GM18870 (cell line): ENCODE results near the gene TSHZ1.
"Not testable (repeated sequence)": the region's sequence is repeated elsewhere in the genome, so short reads cannot be mapped to it uniquely, and the experiment has no call there.

Experiments
- ATAC-seq: cut with Tn5 transposase; IDR thresholded peaks from one replicate; pipeline ENCODE4 v1.9.1; 2021; ENCODE audit warnings: moderate library complexity; ENCODE audit not compliant: unreplicated experiment

Gene TSHZ1

GRCh38 chr18:75183524-75183923 lies 27.1 kb upstream of the TSHZ1 start:
- ATAC-seq, result no peak

- no peak for ATAC-seq
These were observed 26.6 kb upstream of the TSHZ1 start for GRCh38 chr18:75183973-75184493.

GRCh38 chr18:75185460-75185859 lies 25.1 kb upstream of the TSHZ1 start:
- ATAC-seq, result no peak

- not testable (repeated sequence) for ATAC-seq
These were observed 22.9 kb upstream of the TSHZ1 start for GRCh38 chr18:75187702-75188101.

GRCh38 chr18:75189696-75190095 lies 20.9 kb upstream of the TSHZ1 start:
- ATAC-seq, result no peak

GRCh38 chr18:75192899-75193298 lies 17.7 kb upstream of the TSHZ1 start:
- ATAC-seq, result no peak

- ATAC-seq, result no peak
These were observed 12.6 kb upstream of the TSHZ1 start for GRCh38 chr18:75198036-75198435.

GRCh38 chr18:75199327-75199726 lies 11.3 kb upstream of the TSHZ1 start:
- ATAC-seq, result no peak

- no peak for ATAC-seq
These were observed 10.5 kb upstream of the TSHZ1 start for GRCh38 chr18:75200071-75200470.

- ATAC-seq, result no peak
These were observed 9.9 kb upstream of the TSHZ1 start for GRCh38 chr18:75200605-75201280.

- no peak for ATAC-seq
These were observed 9.0 kb upstream of the TSHZ1 start for GRCh38 chr18:75201282-75202270.

- no peak for ATAC-seq
These were observed 7.8 kb upstream of the TSHZ1 start for GRCh38 chr18:75202696-75203365.

GRCh38 chr18:75203416-75204268 lies 7.0 kb upstream of the TSHZ1 start:
- ATAC-seq, result no peak

- ATAC-seq, result no peak
These were observed 6.3 kb upstream of the TSHZ1 start for GRCh38 chr18:75204269-75204731.

GRCh38 chr18:75204732-75205513 lies 5.7 kb upstream of the TSHZ1 start:
- ATAC-seq, result no peak

- ATAC-seq, result no peak
These were observed 5.0 kb upstream of the TSHZ1 start for GRCh38 chr18:75205514-75206132.

GRCh38 chr18:75206452-75207309 lies 3.9 kb upstream of the TSHZ1 start:
- ATAC-seq, result no peak
